Endothelial cell of umbilical vein (primary cell): ENCODE results near the gene SMTNL2. TPM values are rescaled to one million over a fixed set of nuclear protein-coding genes. Genes with fewer than 3 reads are reported as not detected.

Experiments
- BruUV-seq: library from RNA; stranded (reverse); fragments of 400-500 nt; replicated peaks from 2 replicates; lab custom pipeline; 2021; lab: Mats Ljungman, UMichigan
- CTCF ChIA-PET: fragments of 300-600, 350-600 bp; sonication (Branson Sonifier 250); formaldehyde crosslinking; loops from one replicate; lab custom pipeline; 2021; ENCODE audit warnings: antibody characterized with exemption, inconsistent platforms; lab: Charles Lee
- POLR2A ChIA-PET: fragments of 300-600, 350-600 bp; sonication (Branson Sonifier 250); formaldehyde crosslinking; loops from one replicate; lab custom pipeline; 2021; ENCODE audit warnings: antibody characterized with exemption, inconsistent platforms; lab: Charles Lee
- DNase-seq: peaks from one replicate; pipeline ENCODE4 v3.0.0-alpha.2; 2011; ENCODE audit warnings: low read depth, low spot score
- FAIRE-seq: peaks from 2 replicates; lab custom pipeline; 2011; peaks lifted over from hg19 to GRCh38; lab: Jason Lieb, UNC
- H2AFZ ChIP-seq: 2 replicates; pipeline ENCODE4 v1.6.0; 2012; ENCODE audit warnings: low read depth, low read length, control low read depth, inconsistent platforms
- H3K27ac ChIP-seq: 2 replicates; pipeline ENCODE4 v1.5.1; 2011; ENCODE audit warnings: low read depth, mild to moderate bottlenecking, control low read depth, low read length, moderate library complexity; ENCODE audit not compliant: insufficient read depth
- H3K27me3 ChIP-seq, 2 experiments: 2 replicates each; pipeline versions ENCODE4 v1.6.0 to v1.6.1; 2011; ENCODE audit warnings: low read length in 2 of 2, mixed read lengths in 1 of 2; ENCODE audit not compliant: control insufficient read depth in 2 of 2, insufficient read depth in 2 of 2
- H3K36me3 ChIP-seq, 2 experiments: 2 replicates in 1 of 2; 3 replicates in 1 of 2; pipeline ENCODE4 v1.5.1; 2011; ENCODE audit warnings: low read length in 2 of 2, mild to moderate bottlenecking in 1 of 2, moderate library complexity in 1 of 2; ENCODE audit not compliant: control insufficient read depth in 2 of 2, insufficient read depth in 2 of 2; ENCODE audit errors: extremely low read depth in 1 of 2
- H3K4me1 ChIP-seq: 3 replicates; pipeline ENCODE4 v1.5.1; 2011; ENCODE audit warnings: mild to moderate bottlenecking, low read length; ENCODE audit not compliant: control insufficient read depth, insufficient read depth; ENCODE audit errors: extremely low read depth
- H3K4me2 ChIP-seq: 2 replicates; pipeline ENCODE4 v1.6.1; 2011; ENCODE audit warnings: low read length, control low read depth, mixed read lengths; ENCODE audit not compliant: insufficient read depth
- H3K4me3 ChIP-seq, 3 experiments: fragments of 200-600 bp in 1 of 3; sonication (generic), shearing (Covaris generic) in 1 of 3; replicated peaks in 1 of 3; 2 replicates each; pipeline ENCODE4 v1.5.1; 2011 to 2016; ENCODE audit warnings: control low read depth in 3 of 3, low read length in 3 of 3, mild to moderate bottlenecking in 2 of 3, inconsistent platforms in 1 of 3, low read depth in 1 of 3, moderate library complexity in 1 of 3; ENCODE audit not compliant: insufficient read depth in 1 of 3
- H3K79me2 ChIP-seq: 2 replicates; pipeline ENCODE4 v1.6.0; 2012; ENCODE audit warnings: low read length, inconsistent platforms; ENCODE audit not compliant: control insufficient read depth, insufficient read depth
- H3K9ac ChIP-seq: replicated peaks from 2 replicates; pipeline ENCODE3; 2011; ENCODE audit warnings: low read length, control low read depth; ENCODE audit not compliant: insufficient read depth; ENCODE audit errors: extremely low read depth
- H3K9me1 ChIP-seq: replicated peaks from 3 replicates; pipeline ENCODE4 v1.6.0; 2011; ENCODE audit warnings: mild to moderate bottlenecking, low read length; ENCODE audit not compliant: control insufficient read depth, insufficient read depth; ENCODE audit errors: extremely low read depth
- H3K9me3 ChIP-seq: replicated peaks from 2 replicates; pipeline ENCODE4 v1.5.1; 2012; ENCODE audit warnings: low read length, inconsistent platforms; ENCODE audit not compliant: control insufficient read depth, insufficient read depth
- H4K20me1 ChIP-seq: replicated peaks from 2 replicates; pipeline ENCODE3; 2011; ENCODE audit warnings: mild to moderate bottlenecking, low read length; ENCODE audit not compliant: control insufficient read depth, insufficient read depth; ENCODE audit errors: extremely low read depth
- CTCF ChIP-seq, 2 donors: IDR thresholded peaks; 1 replicate in 1 of 2; 2 replicates in 1 of 2; pipeline ENCODE4 v1.5.1; 2011; ENCODE audit warnings: low read length in 2 of 2, mild to moderate bottlenecking in 2 of 2, moderate library complexity in 2 of 2, control low read depth in 1 of 2, inconsistent platforms in 1 of 2, low read depth in 1 of 2; ENCODE audit not compliant: insufficient read depth in 1 of 2; ENCODE audit errors: extremely low read depth in 1 of 2
- EZH2 ChIP-seq: IDR thresholded peaks from 2 replicates; pipeline ENCODE4 v1.6.1; 2012; ENCODE audit warnings: borderline replicate concordance, low read depth, mild to moderate bottlenecking, moderate library complexity, low read length, inconsistent platforms; ENCODE audit not compliant: severe bottlenecking
- FOS ChIP-seq: IDR thresholded peaks from 2 replicates; pipeline ENCODE4 v1.6.1; 2011; ENCODE audit warnings: mild to moderate bottlenecking, low read length, moderate library complexity, borderline replicate concordance; ENCODE audit not compliant: insufficient read depth
- GATA2 ChIP-seq: IDR thresholded peaks from 2 replicates; pipeline ENCODE4 v1.7.0; 2011; ENCODE audit warnings: low read depth, mild to moderate bottlenecking, moderate library complexity, mixed read lengths, low read length; ENCODE audit not compliant: insufficient read length, insufficient read depth
- JUN ChIP-seq: IDR thresholded peaks from 2 replicates; pipeline ENCODE4 v1.6.1; 2011; ENCODE audit warnings: borderline replicate concordance, low read depth; ENCODE audit not compliant: insufficient read length, insufficient read depth
- MAX ChIP-seq: IDR thresholded peaks from 2 replicates; pipeline ENCODE4 v1.6.1; 2011; ENCODE audit not compliant: insufficient read depth, insufficient read length
- MYC ChIP-seq: IDR thresholded peaks from one replicate; pipeline ENCODE4 v1.6.1; 2011; ENCODE audit warnings: mild to moderate bottlenecking, low read depth, low read length
- POLR2A ChIP-seq: IDR thresholded peaks from 2 replicates; pipeline ENCODE4 v1.6.1; 2012; ENCODE audit warnings: low read depth, mild to moderate bottlenecking, control low read depth, low read length
- POLR2AphosphoS5 ChIP-seq: IDR thresholded peaks from 2 replicates; pipeline ENCODE4 v1.6.1; 2012; ENCODE audit warnings: low read depth, mild to moderate bottlenecking, control low read depth, low read length, moderate library complexity; ENCODE audit not compliant: insufficient read depth
- dilution Hi-C: fragments of 300-500 bp; cut with MboI; formaldehyde crosslinking; loops from one replicate; pipeline ENCODE4 v1.15.0; 2019; ENCODE audit warnings: low sequenced_read_pairs; ENCODE audit not compliant: extremely low pct_ligation_motif_present
- intact Hi-C: fragments of 100-400 bp; cut with micrococcal nuclease; formaldehyde crosslinking; loops from one replicate; pipeline ENCODE4 v1.10.0; 2022
- polyA plus RNA-seq, 4 experiments: library from polyadenylated mRNA; depleted of rRNA in 3 of 4; stranded (reverse) in 3 of 4; unstranded in 1 of 4; fragments of >200 nt; gene quantifications; 2 replicates each; pipeline versions ENCODE4 v1.2.1 to v1.2.3, GENCODE V29; 2011 to 2012; ENCODE audit warnings: missing spikeins in 1 of 4
- total RNA-seq: library from RNA; stranded (reverse); gene quantifications from 2 replicates; pipeline ENCODE4 v1.2.3, GENCODE V29; 2021

The SMTNL2 gene
- total and polyA plus RNA-seq, 2 donors (not counting 3 experiments of a cell fraction or from before 2014, with no cell fraction given) = not detected

- H3K9me1 ChIP-seq = no peaks in the 10 kb centered on the region
- intact Hi-C loops = no loop called here
- H3K4me2 ChIP-seq = no peak overlapping the region
- dilution Hi-C loops = no loop called here
- no peaks in the 10 kb centered on the region for H3K79me2 ChIP-seq
- no peaks in the 10 kb centered on the region for H4K20me1 ChIP-seq
- H3K4me3 ChIP-seq = no peak overlapping the region
- H3K9ac ChIP-seq = no peak overlapping the region
- no peaks in the 10 kb centered on the region for H3K9me3 ChIP-seq
- no peak overlapping the region for H3K27ac ChIP-seq
- peaks cover 0 to 4% of the 10 kb centered on the region in 2 experiments for H3K27me3 ChIP-seq
- no peak for DNase-seq
- TF ChIP-seq MAX = no peak
- TF ChIP-seq GATA2 = no peak
- TF ChIP-seq MYC = no peak
- no peak for TF ChIP-seq EZH2
- TF ChIP-seq POLR2AphosphoS5 = no peak
- TF ChIP-seq CTCF (IDR thresholded peaks at IDR 0.05; ENCODE audit: extremely low read depth in 1 of 2, insufficient read depth in 1 of 2, low read depth in 1 of 2, low read length in 2 of 2) = no peak
- TF ChIP-seq POLR2A = no peak
- TF ChIP-seq JUN = no peak
- no peak for TF ChIP-seq FOS
- no peak overlapping the region for H2AFZ ChIP-seq
- no TSS peak for BruUV-seq
- H3K4me1 ChIP-seq = no peaks in the 10 kb centered on the region
- CTCF ChIA-PET = interaction anchor here (0.6 to 6.7 kb wide), 5 partner anchors 9 to 221 kb away, joined by 3 to 213 read pairs (median 3); partner anchors contain the start of gene GGT6
- POLR2A ChIA-PET = no interaction called here
- no peaks in the 10 kb centered on the region for H3K36me3 ChIP-seq
- no peak for FAIRE-seq
Observed at GRCh38 chr17:4569591-4569990, 14.7 kb upstream of the SMTNL2 start.
